H1 (cell line): ENCODE results near the gene OR7E24. TPM values are rescaled to one million over a fixed set of nuclear protein-coding genes. Genes with fewer than 3 reads are reported as not detected.
"Not testable (repeated sequence)": the region's sequence is repeated elsewhere in the genome, so short reads cannot be mapped to it uniquely, and the experiment has no call there.

Experiments
- CTCF ChIA-PET: fragments of 300-600 bp; sonication (Branson Sonifier 250); formaldehyde crosslinking; loops from one replicate; lab custom pipeline; 2021; ENCODE audit not compliant: partially characterized antibody; lab: Charles Lee
- POLR2A ChIA-PET: fragments of 300-600 bp; sonication (Branson Sonifier 250); formaldehyde crosslinking; loops from one replicate; lab custom pipeline; 2021; ENCODE audit warnings: inconsistent platforms; ENCODE audit not compliant: partially characterized antibody; lab: Charles Lee
- DNase-seq, 2 experiments: peaks; one replicate each; pipeline versions ENCODE4 v3.0.0 to v3.0.0-alpha.2; 2010 to 2022; ENCODE audit warnings: low spot score in 2 of 2, low read depth in 1 of 2, mixed read lengths in 1 of 2
- FAIRE-seq: peaks from 2 replicates; lab custom pipeline; 2011; peaks lifted over from hg19 to GRCh38; lab: Jason Lieb, UNC
- H2AFZ ChIP-seq: 2 replicates; pipeline ENCODE4 v1.8.1; 2012; ENCODE audit warnings: low read length, inconsistent platforms
- H2AK5ac ChIP-seq: 2 replicates; pipeline ENCODE4 v1.6.1; 2013; ENCODE audit warnings: low read depth, low read length
- H2BK120ac ChIP-seq: replicated peaks from 2 replicates; pipeline ENCODE3; 2013; ENCODE audit warnings: low read depth, low read length, inconsistent platforms
- H2BK12ac ChIP-seq: 2 replicates; pipeline ENCODE4 v1.6.1; 2013; ENCODE audit warnings: low read depth, low read length
- H2BK15ac ChIP-seq: 2 replicates; pipeline ENCODE4 v1.6.1; 2013; ENCODE audit warnings: low read length
- H2BK20ac ChIP-seq: 2 replicates; pipeline ENCODE4 v1.6.1; 2013; ENCODE audit warnings: low read length
- H2BK5ac ChIP-seq: 2 replicates; pipeline ENCODE4 v1.6.1; 2013; ENCODE audit warnings: low read depth, low read length
- H3K14ac ChIP-seq: 2 replicates; pipeline ENCODE4 v1.6.1; 2013; ENCODE audit warnings: inconsistent platforms; ENCODE audit not compliant: insufficient read length
- H3K18ac ChIP-seq: 2 replicates; pipeline ENCODE4 v1.6.1; 2013; ENCODE audit warnings: low read length; ENCODE audit errors: extremely low read depth
- H3K23ac ChIP-seq: 2 replicates; pipeline ENCODE4 v1.6.1; 2013; ENCODE audit warnings: inconsistent platforms; ENCODE audit not compliant: insufficient read length
- H3K23me2 ChIP-seq: 2 replicates; pipeline ENCODE4 v1.6.1; 2013; ENCODE audit warnings: low read depth, low read length
- H3K27ac ChIP-seq: 2 replicates; pipeline ENCODE4 v1.6.1; 2011; ENCODE audit warnings: low read depth, low read length, inconsistent platforms
- H3K27me3 ChIP-seq, 4 experiments: replicated peaks in 1 of 4; 1 replicate in 1 of 4; 2 replicates in 3 of 4; pipeline versions ENCODE4 v1.6.1 to v1.8.1; 2011 to 2013; ENCODE audit warnings: low read length in 3 of 4, mild to moderate bottlenecking in 3 of 4, inconsistent platforms in 2 of 4, mixed read lengths in 2 of 4, moderate library complexity in 1 of 4; ENCODE audit not compliant: control insufficient read depth in 3 of 4, insufficient read depth in 3 of 4; ENCODE audit errors: extremely low read depth in 1 of 4
- H3K36me3 ChIP-seq, 4 experiments: 2 replicates each; pipeline versions ENCODE4 v1.6.1 to v1.8.1; 2011 to 2013; ENCODE audit warnings: mild to moderate bottlenecking in 4 of 4, low read length in 3 of 4, moderate library complexity in 2 of 4, control low read depth in 1 of 4, inconsistent platforms in 1 of 4; ENCODE audit not compliant: insufficient read depth in 4 of 4, control insufficient read depth in 2 of 4
- H3K4ac ChIP-seq: replicated peaks from 2 replicates; pipeline ENCODE3; 2013; ENCODE audit warnings: low read length, low read depth, mixed read lengths, inconsistent platforms; ENCODE audit not compliant: insufficient read length
- H3K4me1 ChIP-seq, 4 experiments: replicated peaks in 1 of 4; 1 replicate in 1 of 4; 2 replicates in 3 of 4; pipeline versions ENCODE4 v1.6.1 to v1.8.1; 2011 to 2013; ENCODE audit warnings: low read length in 3 of 4, inconsistent platforms in 2 of 4, mixed read lengths in 1 of 4; ENCODE audit not compliant: insufficient read depth in 4 of 4, control insufficient read depth in 3 of 4
- H3K4me2 ChIP-seq, 2 experiments: 2 replicates each; pipeline versions ENCODE4 v1.6.1 to v1.8.1; 2011 to 2013; ENCODE audit warnings: low read depth in 2 of 2, low read length in 2 of 2, control low read depth in 1 of 2, inconsistent platforms in 1 of 2, mild to moderate bottlenecking in 1 of 2; ENCODE audit not compliant: insufficient read depth in 1 of 2
- H3K4me3 ChIP-seq, 4 experiments: fragments of 200-600, 300-600 bp in 1 of 4; sonication (generic), shearing (Covaris generic), sonication (Bioruptor Twin) in 1 of 4; 2 replicates each; pipeline versions ENCODE4 v1.5.1 to v1.8.1; 2011 to 2016; ENCODE audit warnings: low read length in 4 of 4, low read depth in 3 of 4, control low read depth in 2 of 4, inconsistent platforms in 2 of 4, mild to moderate bottlenecking in 2 of 4, mixed read lengths in 1 of 4, moderate library complexity in 1 of 4; ENCODE audit not compliant: insufficient read depth in 2 of 4; ENCODE audit errors: extremely low read depth in 1 of 4
- H3K56ac ChIP-seq: replicated peaks from 2 replicates; pipeline ENCODE3; 2013; ENCODE audit warnings: low read depth, mild to moderate bottlenecking, mixed read lengths, low read length, inconsistent platforms; ENCODE audit not compliant: insufficient read length
- H3K79me1 ChIP-seq: 2 replicates; pipeline ENCODE4 v1.6.1; 2013; ENCODE audit warnings: low read depth, low read length, control low read depth
- H3K79me2 ChIP-seq, 2 experiments: 2 replicates each; pipeline versions ENCODE4 v1.6.1 to v1.8.1; 2012 to 2013; ENCODE audit warnings: low read length in 2 of 2, mild to moderate bottlenecking in 2 of 2, inconsistent platforms in 1 of 2; ENCODE audit not compliant: insufficient read depth in 2 of 2, control insufficient read depth in 1 of 2
- H3K9ac ChIP-seq, 4 experiments: replicated peaks in 1 of 4; 1 replicate in 1 of 4; 2 replicates in 3 of 4; pipeline versions ENCODE4 v1.6.1 to v1.8.1; 2011 to 2013; ENCODE audit warnings: low read depth in 3 of 4, low read length in 3 of 4, control low read depth in 2 of 4, mild to moderate bottlenecking in 2 of 4, moderate library complexity in 2 of 4, inconsistent platforms in 1 of 4; ENCODE audit errors: extremely low read depth in 1 of 4
- H3K9me3 ChIP-seq, 2 experiments: 2 replicates each; pipeline versions ENCODE4 v1.6.1 to v1.8.1; 2012 to 2013; ENCODE audit warnings: mild to moderate bottlenecking in 2 of 2, moderate library complexity in 2 of 2, control low read depth in 1 of 2, inconsistent platforms in 1 of 2, low read depth in 1 of 2, low read length in 1 of 2, mixed read lengths in 1 of 2; ENCODE audit not compliant: insufficient read depth in 2 of 2
- H4K20me1 ChIP-seq, 2 experiments: replicated peaks in 1 of 2; 2 replicates each; pipeline versions ENCODE3 to v1.8.1; 2011 to 2013; ENCODE audit warnings: inconsistent platforms in 2 of 2, low read length in 2 of 2, mild to moderate bottlenecking in 1 of 2; ENCODE audit not compliant: insufficient read depth in 2 of 2, control insufficient read depth in 1 of 2
- H4K5ac ChIP-seq: 2 replicates; pipeline ENCODE4 v1.6.1; 2013; ENCODE audit warnings: low read length, low read depth, mixed read lengths, inconsistent platforms; ENCODE audit not compliant: insufficient read length
- H4K8ac ChIP-seq: 2 replicates; pipeline ENCODE4 v1.8.0; 2013; ENCODE audit warnings: mild to moderate bottlenecking, moderate library complexity, low read length, inconsistent platforms; ENCODE audit not compliant: insufficient read depth; ENCODE audit errors: extremely low read depth
- H4K91ac ChIP-seq: replicated peaks from 2 replicates; pipeline ENCODE3; 2013; ENCODE audit warnings: low read length, mixed read lengths, inconsistent platforms; ENCODE audit not compliant: insufficient read length
- ASH2L ChIP-seq: fragments of 200-600, 300-600 bp; sonication (generic); IDR thresholded peaks from one replicate; pipeline ENCODE4 v1.7.1; 2017; ENCODE audit warnings: low read length
- EZH2 ChIP-seq: fragments of 200-600 bp; sonication (generic); IDR thresholded peaks from 2 replicates; pipeline ENCODE4 v1.7.1; 2012; ENCODE audit warnings: low read depth, mild to moderate bottlenecking, moderate library complexity, low read length, inconsistent platforms; ENCODE audit not compliant: severe bottlenecking
- RBBP5 ChIP-seq: IDR thresholded peaks from 2 replicates; pipeline ENCODE4 v1.7.1; 2012; ENCODE audit warnings: low read depth, mild to moderate bottlenecking, inconsistent platforms, low read length, moderate library complexity, borderline replicate concordance
- SIX5 ChIP-seq: IDR thresholded peaks from 2 replicates; pipeline ENCODE4 v1.6.1; 2011; ENCODE audit warnings: mild to moderate bottlenecking, low read depth, low read length
- WGBS, 2 experiments: shearing (Covaris generic) in 1 of 2; methylation state at CpG; one replicate each; pipeline versions ENCODE4 v1.1.6 to v1.1.7; 2013 to 2015; ENCODE audit warnings: low lambda C conversion rate in 2 of 2, mixed read lengths in 2 of 2, inconsistent platforms in 1 of 2, low coverage in 1 of 2, missing lambda C conversion rate in 1 of 2; ENCODE audit not compliant: insufficient replicate concordance in 2 of 2, insufficient coverage in 1 of 2, insufficient read length in 1 of 2; ENCODE audit errors: extremely low coverage in 1 of 2, missing lambda C conversion rate in 1 of 2; 5-methylcytosine and 5-hydroxymethylcytosine counted together
- polyA plus RNA-seq, 7 experiments: library from polyadenylated mRNA; depleted of rRNA in 3 of 7; stranded (reverse) in 5 of 7; unstranded in 2 of 7; fragments of >200 nt in 5 of 7; fragments of 200-250 nt in 2 of 7; gene quantifications; 1 replicate in 5 of 7; 2 replicates in 1 of 7; 4 replicates in 1 of 7; pipeline versions ENCODE4 v1.2.1 to v1.2.3, GENCODE V29; 2011 to 2013; ENCODE audit warnings: missing spikeins in 2 of 7, mixed read lengths in 2 of 7
- total RNA-seq: library from RNA; stranded (reverse); fragmentation: NEBNext Ultra II Directional; extraction: Animal tissue kit (Norgen Biotek cat#: 25700); gene quantifications from 2 replicates; pipeline ENCODE4 v1.2.1, GENCODE V29; 2021
- TF ChIP-seq, protein P1 (sequence below): IDR thresholded peaks from 2 replicates; pipeline ENCODE4 v1.6.1; 2011; ENCODE audit warnings: low read depth, mild to moderate bottlenecking, low read length; ENCODE audit not compliant: insufficient read depth

OR7E24 gene
- total and polyA plus RNA-seq, 2 of the 8 experiments (the other 6 are each of a cell fraction or from before 2014, with no cell fraction given) = not detected

GRCh38 chr19:9251236-9251635, 506 bp downstream of the OR7E24 start (continued):
- no peak for TF ChIP-seq RBBP5
- TF ChIP-seq, protein P1, sequence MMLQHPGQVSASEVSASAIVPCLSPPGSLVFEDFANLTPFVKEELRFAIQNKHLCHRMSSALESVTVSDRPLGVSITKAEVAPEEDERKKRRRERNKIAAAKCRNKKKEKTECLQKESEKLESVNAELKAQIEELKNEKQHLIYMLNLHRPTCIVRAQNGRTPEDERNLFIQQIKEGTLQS = no peak
- TF ChIP-seq SIX5 = no peak
- TF ChIP-seq EZH2 = no peak
- TF ChIP-seq ASH2L = no peak

DNA sequence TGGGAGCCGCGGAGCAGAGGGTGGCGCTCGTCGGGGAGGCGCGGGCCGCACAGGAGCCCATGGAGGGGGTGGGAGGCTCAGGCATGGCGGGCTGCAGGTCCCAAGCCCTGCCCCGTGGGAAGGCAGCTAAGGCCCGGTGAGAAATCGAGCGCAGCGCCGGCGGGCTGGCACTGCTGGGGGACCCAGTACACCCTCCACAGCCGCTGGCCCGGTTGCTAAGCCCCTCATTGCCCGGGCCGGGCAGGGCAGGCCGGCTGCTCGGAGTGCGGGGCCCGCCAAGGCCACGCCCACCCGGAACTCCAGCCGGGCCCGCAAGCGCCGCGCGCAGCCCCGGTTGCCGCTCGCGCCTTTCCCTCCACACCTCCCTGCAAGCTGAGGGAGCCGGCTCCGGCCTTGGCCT, 32.8 kb downstream of the OR7E24 start:
- POLR2A ChIA-PET, FAIRE-seq: not testable (repeated sequence)

More for the DNA sequence above, 32.8 kb downstream of the OR7E24 start:
- not testable (repeated sequence) for H3K18ac ChIP-seq, H3K79me2 ChIP-seq, H2AK5ac ChIP-seq, DNase-seq, H2BK5ac ChIP-seq, H3K27me3 ChIP-seq, H2BK12ac ChIP-seq, H2AFZ ChIP-seq, H3K4me1 ChIP-seq, H3K4ac ChIP-seq, H2BK20ac ChIP-seq, H4K5ac ChIP-seq, H3K9ac ChIP-seq, H3K79me1 ChIP-seq, H4K20me1 ChIP-seq, H3K23ac ChIP-seq, H3K4me3 ChIP-seq, H4K8ac ChIP-seq, H2BK120ac ChIP-seq, H3K4me2 ChIP-seq, H3K23me2 ChIP-seq, H4K91ac ChIP-seq, H3K27ac ChIP-seq, H3K14ac ChIP-seq, H3K36me3 ChIP-seq, H3K56ac ChIP-seq, H2BK15ac ChIP-seq
- 91% methylated on average over 32 of the region's 38 CpGs; no CpG with 5 or more reads in 1 of the 2 experiments for WGBS, 2 experiments
- H3K9me3 ChIP-seq = peaks cover 56 to 82% of the 10 kb centered on the region in 2 experiments; a peak in 3 of 4 replicates
- CTCF ChIA-PET = interaction anchor here (0.5 kb wide), 1 partner anchor 150 kb away, joined by 3 read pairs; no protein-coding TSS in a partner anchor
